Upper lobe of left lung (tissue), 6 donors: ENCODE measurements around the gene S100A12. TPM values are rescaled to one million over a fixed set of nuclear protein-coding genes. Genes with fewer than 3 reads are reported as not detected.

ENCODE experiments used
- ATAC-seq, 2 donors: fragments of 200-7000 bp; cut with Tn5 transposase; one replicate each; pipeline ENCODE4 v1.9.1; 2022; ENCODE audit warnings: mild to moderate bottlenecking in 2 of 2, moderate library complexity in 2 of 2; ENCODE audit not compliant: low FRiP score in 2 of 2
- DNase-seq, 2 donors: peaks; one replicate each; pipeline ENCODE4 v3.0.0-alpha.2; 2019 to 2020
- H3K27ac ChIP-seq, 4 donors: fragments of 200-600 bp; sonication (generic); one replicate each; pipeline ENCODE4 v1.5.1; 2016 to 2019
- H3K27me3 ChIP-seq, 4 donors: fragments of 200-600 bp; sonication (generic); one replicate each; pipeline ENCODE4 v1.5.1; 2017 to 2019
- H3K36me3 ChIP-seq, 4 donors: fragments of 200-600 bp; sonication (generic); one replicate each; pipeline ENCODE4 v1.5.1; 2016 to 2019
- H3K4me1 ChIP-seq, 4 donors: fragments of 200-600 bp; sonication (generic); one replicate each; pipeline ENCODE4 v1.5.1; 2018 to 2019
- H3K4me3 ChIP-seq, 4 donors: fragments of 200-600 bp; sonication (generic); one replicate each; pipeline ENCODE4 v1.5.1; 2017 to 2019; ENCODE audit warnings: mild to moderate bottlenecking in 2 of 4, moderate library complexity in 1 of 4
- H3K9me3 ChIP-seq, 4 donors: fragments of 200-600 bp; sonication (generic); one replicate each; pipeline ENCODE4 v1.5.1; 2018 to 2019
- EP300 ChIP-seq, 4 donors: sonication (generic); formaldehyde crosslinking; IDR thresholded peaks; one replicate each; pipeline ENCODE4 v1.5.1; 2017; ENCODE audit warnings: antibody characterized with exemption in 4 of 4, control low read depth in 2 of 4
- POLR2A ChIP-seq, 4 donors: fragments of 450-650 bp; IDR thresholded peaks; one replicate each; pipeline ENCODE4 v1.5.1; 2016 to 2017; ENCODE audit warnings: antibody characterized with exemption in 4 of 4, mild to moderate bottlenecking in 2 of 4
- POLR2AphosphoS5 ChIP-seq, 2 donors: sonication (generic); formaldehyde crosslinking; IDR thresholded peaks; one replicate each; pipeline ENCODE4 v1.5.1; 2017; ENCODE audit warnings: antibody characterized with exemption in 2 of 2
- WGBS, 2 donors: methylation state at CpG; one replicate each; pipeline ENCODE4 v1.1.5; 2017 to 2018; 5-methylcytosine and 5-hydroxymethylcytosine counted together
- total RNA-seq, 6 donors: library from RNA; depleted of rRNA in 4 of 6; stranded (reverse); fragments of >200 nt in 4 of 6; gene quantifications; one replicate each; pipeline versions ENCODE4 v1.1.0 to v1.2.1, GENCODE V29; 2016 to 2021
- TF ChIP-seq, protein P1 (sequence below), 6 experiments: fragments of 450-650 bp in 4 of 6; fragments of 200-600 bp in 2 of 6; sonication (generic) in 2 of 6; IDR thresholded peaks; one replicate each; pipeline ENCODE4 v1.5.1; 2016 to 2019; ENCODE audit warnings: antibody characterized with exemption in 6 of 6
- donor health status: DM: no; HTN: no; CAD: no; lungs with moderate emphysema.
- donor health status: DM: no; HTN: yes; CAD: no; lungs with severe emphysema.

S100A12 gene
- total RNA-seq, 6 donors from 2014 or later: 5.2 to 75.7 (median 32.1) TPM

DNA sequence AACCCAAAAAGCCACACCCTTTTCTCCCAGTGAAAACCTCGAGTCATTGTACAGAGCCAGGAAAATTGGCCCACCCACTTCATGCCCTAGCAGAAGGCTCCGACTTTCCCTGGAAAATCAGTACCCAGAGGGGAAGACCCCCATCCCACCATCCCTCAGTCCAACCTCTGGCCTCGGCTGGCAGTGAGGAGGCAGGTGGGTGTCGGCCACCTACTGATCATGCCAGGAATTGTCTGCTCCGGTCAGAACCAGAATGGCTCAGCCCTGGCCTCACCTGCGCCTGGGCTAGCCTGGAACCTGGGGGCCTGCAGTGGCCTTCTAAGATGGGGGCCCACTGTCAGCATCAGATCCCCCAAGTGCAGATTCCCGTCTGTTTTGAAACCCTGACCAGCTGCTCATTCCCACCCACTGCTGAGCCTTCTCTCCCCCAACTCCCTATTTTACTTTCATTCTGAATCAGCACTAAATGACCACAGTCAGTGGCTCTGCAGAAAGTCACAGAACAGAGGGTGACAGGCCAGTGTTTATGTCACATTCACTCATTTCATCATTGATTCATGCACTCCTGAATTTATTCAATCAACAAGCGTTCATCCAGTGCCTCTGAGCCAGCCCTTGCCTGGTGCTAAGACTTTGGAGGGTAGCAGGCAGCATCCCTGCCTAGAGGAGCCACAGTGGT is 20.8 kb downstream of the S100A12 start:
- no peaks in the 10 kb centered on the region for H3K36me3 ChIP-seq
- H3K27me3 ChIP-seq: no peaks in the 10 kb centered on the region
- ATAC-seq: no peak
- DNase-seq: no peak
- 67 to 71% methylated on average over 4 to 7 of the region's 8 CpGs for whole genome bisulfite sequencing, 2 donors
- peaks cover 0 to 23% (median 11%) of the 10 kb centered on the region in 4 donors for H3K4me1 ChIP-seq
- no peak overlapping the region for H3K4me3 ChIP-seq
- no peak overlapping the region for H3K27ac ChIP-seq
- TF ChIP-seq EP300 (IDR thresholded peaks at IDR 0.05): no peak
- no peaks in the 10 kb centered on the region for H3K9me3 ChIP-seq

GRCh38 chr1:153353226-153353947 is 22.0 kb downstream of the S100A12 start:
- Histone ChIP-seq H3K9me3 (no peaks in the 10 kb centered on the region), H3K4me1 (peaks cover 0 to 14% (median 11%) of the 10 kb centered on the region in 4 donors), H3K27me3 (no peaks in the 10 kb centered on the region), H3K36me3 (no peaks in the 10 kb centered on the region), H3K4me3 (no peak overlapping the region), H3K27ac (no peak overlapping the region)
- no peak for DNase-seq
- ATAC-seq: no peak
- 79% methylated on average over 7 of the region's 7 CpGs for WGBS, 2 donors
- no peak for TF ChIP-seq POLR2A (IDR thresholded peaks at IDR 0.05)
- TF ChIP-seq, protein P1, sequence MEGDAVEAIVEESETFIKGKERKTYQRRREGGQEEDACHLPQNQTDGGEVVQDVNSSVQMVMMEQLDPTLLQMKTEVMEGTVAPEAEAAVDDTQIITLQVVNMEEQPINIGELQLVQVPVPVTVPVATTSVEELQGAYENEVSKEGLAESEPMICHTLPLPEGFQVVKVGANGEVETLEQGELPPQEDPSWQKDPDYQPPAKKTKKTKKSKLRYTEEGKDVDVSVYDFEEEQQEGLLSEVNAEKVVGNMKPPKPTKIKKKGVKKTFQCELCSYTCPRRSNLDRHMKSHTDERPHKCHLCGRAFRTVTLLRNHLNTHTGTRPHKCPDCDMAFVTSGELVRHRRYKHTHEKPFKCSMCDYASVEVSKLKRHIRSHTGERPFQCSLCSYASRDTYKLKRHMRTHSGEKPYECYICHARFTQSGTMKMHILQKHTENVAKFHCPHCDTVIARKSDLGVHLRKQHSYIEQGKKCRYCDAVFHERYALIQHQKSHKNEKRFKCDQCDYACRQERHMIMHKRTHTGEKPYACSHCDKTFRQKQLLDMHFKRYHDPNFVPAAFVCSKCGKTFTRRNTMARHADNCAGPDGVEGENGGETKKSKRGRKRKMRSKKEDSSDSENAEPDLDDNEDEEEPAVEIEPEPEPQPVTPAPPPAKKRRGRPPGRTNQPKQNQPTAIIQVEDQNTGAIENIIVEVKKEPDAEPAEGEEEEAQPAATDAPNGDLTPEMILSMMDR (IDR thresholded peaks at IDR 0.05): peak in 1 of 6 experiments; percentile 8

- ATAC-seq (peak in 1 of 2 donors; percentile 79), DNase-seq (peak in 1 of 2 donors; percentile 78)
- H3K27ac ChIP-seq: no peak overlapping the region
- no peaks in the 10 kb centered on the region for H3K36me3 ChIP-seq
- peaks cover 0 to 8% (median 8%) of the 10 kb centered on the region in 4 donors for H3K4me1 ChIP-seq
- no peak for TF ChIP-seq POLR2A (IDR thresholded peaks at IDR 0.05)
- TF ChIP-seq POLR2AphosphoS5 (IDR thresholded peaks at IDR 0.05): no peak
- no peak for TF ChIP-seq EP300 (IDR thresholded peaks at IDR 0.05)
- TF ChIP-seq, protein P1 (IDR thresholded peaks at IDR 0.05): peak; percentile 55 to 89 (median 76)
- no peak overlapping the region for H3K4me3 ChIP-seq
- H3K9me3 ChIP-seq: no peaks in the 10 kb centered on the region
- H3K27me3 ChIP-seq: no peaks in the 10 kb centered on the region
- WGBS, 2 donors: 0 to 1% methylated on average over 4 of the region's 4 CpGs
Observed at GRCh38 chr1:153352523-153352922, 22.9 kb downstream of the S100A12 start.

DNA sequence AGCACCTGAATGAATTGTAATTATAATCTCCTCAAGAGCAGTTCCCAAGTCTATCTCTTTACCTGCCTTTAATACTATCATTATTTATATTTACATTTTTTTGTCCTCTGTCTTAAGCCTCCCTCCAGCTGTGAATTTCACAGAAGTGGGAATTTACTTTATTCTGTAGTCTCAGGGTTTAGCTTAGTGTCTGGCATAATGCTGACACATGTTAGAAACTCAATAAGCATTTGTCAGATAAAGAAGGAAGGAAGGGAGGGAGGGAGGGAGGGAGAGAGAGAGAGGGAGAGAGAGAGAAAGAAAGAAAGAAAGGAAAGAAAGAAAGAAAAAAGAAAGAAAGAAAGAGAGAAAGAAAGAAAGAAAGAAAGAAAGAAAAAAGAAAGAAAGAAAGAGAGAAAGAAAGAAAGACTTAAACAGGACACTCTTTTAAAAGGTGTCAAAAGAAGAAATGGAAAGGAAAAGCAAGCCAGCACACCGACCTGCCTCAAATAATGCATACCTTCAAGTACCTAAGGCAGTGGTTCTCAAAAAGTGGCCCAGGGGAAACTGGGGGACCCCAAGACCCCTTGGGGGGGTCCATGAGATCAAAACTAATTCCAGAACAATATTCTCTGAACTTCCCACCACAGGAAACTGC is 25.0 kb downstream of the S100A12 start:
- no peak for TF ChIP-seq EP300 (IDR thresholded peaks at IDR 0.05)
- TF ChIP-seq, protein P1 (IDR thresholded peaks at IDR 0.05): no peak
- no peak for TF ChIP-seq POLR2A (IDR thresholded peaks at IDR 0.05)
- no peak for TF ChIP-seq POLR2AphosphoS5 (IDR thresholded peaks at IDR 0.05)
- 26 to 35% methylated on average over 1 of the region's 1 CpG for WGBS, 2 donors
- Histone ChIP-seq H3K9me3 (no peaks in the 10 kb centered on the region), H3K4me3 (no peak overlapping the region), H3K4me1 (peaks cover 0 to 11% (median 1%) of the 10 kb centered on the region in 4 donors), H3K36me3 (no peaks in the 10 kb centered on the region), H3K27me3 (no peaks in the 10 kb centered on the region), H3K27ac (no peak overlapping the region)
- DNase-seq: no peak
- no peak for ATAC-seq
